Endothelial cell of umbilical vein (primary cell): ENCODE measurements around the gene DYNC1H1.

ENCODE experiments used
- POLR2A ChIP-seq: IDR thresholded peaks from 2 replicates; pipeline ENCODE4 v1.6.1; 2012; ENCODE audit warnings: low read depth, mild to moderate bottlenecking, control low read depth, low read length
- TF ChIP-seq, protein P1 (sequence below), 2 donors: IDR thresholded peaks; 1 replicate in 1 of 2; 2 replicates in 1 of 2; pipeline ENCODE4 v1.5.1; 2011; ENCODE audit warnings: low read length in 2 of 2, mild to moderate bottlenecking in 2 of 2, moderate library complexity in 2 of 2, control low read depth in 1 of 2, inconsistent platforms in 1 of 2, low read depth in 1 of 2; ENCODE audit not compliant: insufficient read depth in 1 of 2; ENCODE audit errors: extremely low read depth in 1 of 2
- TF ChIP-seq, protein P2 (sequence below): IDR thresholded peaks from 2 replicates; pipeline ENCODE4 v1.6.1; 2011; ENCODE audit not compliant: insufficient read depth, insufficient read length

DNA sequence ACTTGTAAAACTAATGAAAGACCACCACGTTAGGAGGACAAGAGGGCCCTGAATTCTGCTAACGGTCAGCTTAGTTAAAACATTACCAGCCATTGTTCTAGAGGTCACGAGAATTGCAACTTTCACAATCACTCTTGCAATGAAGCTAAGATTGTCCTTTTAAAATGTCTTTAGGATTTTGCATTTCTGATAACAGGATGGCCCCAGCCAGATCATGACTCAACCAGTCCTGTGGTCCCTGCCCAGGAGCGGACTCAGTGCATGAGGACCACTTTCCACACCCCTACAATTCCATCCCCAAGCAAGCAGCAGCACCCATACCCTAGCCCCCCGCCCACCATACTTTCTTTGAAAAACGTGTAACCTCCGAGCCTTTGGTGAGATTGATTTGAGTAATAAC is 93.8 kb downstream of the DYNC1H1 start:
- TF ChIP-seq, protein P1, sequence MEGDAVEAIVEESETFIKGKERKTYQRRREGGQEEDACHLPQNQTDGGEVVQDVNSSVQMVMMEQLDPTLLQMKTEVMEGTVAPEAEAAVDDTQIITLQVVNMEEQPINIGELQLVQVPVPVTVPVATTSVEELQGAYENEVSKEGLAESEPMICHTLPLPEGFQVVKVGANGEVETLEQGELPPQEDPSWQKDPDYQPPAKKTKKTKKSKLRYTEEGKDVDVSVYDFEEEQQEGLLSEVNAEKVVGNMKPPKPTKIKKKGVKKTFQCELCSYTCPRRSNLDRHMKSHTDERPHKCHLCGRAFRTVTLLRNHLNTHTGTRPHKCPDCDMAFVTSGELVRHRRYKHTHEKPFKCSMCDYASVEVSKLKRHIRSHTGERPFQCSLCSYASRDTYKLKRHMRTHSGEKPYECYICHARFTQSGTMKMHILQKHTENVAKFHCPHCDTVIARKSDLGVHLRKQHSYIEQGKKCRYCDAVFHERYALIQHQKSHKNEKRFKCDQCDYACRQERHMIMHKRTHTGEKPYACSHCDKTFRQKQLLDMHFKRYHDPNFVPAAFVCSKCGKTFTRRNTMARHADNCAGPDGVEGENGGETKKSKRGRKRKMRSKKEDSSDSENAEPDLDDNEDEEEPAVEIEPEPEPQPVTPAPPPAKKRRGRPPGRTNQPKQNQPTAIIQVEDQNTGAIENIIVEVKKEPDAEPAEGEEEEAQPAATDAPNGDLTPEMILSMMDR (IDR thresholded peaks at IDR 0.05; ENCODE audit: extremely low read depth in 1 of 2, insufficient read depth in 1 of 2, low read depth in 1 of 2, low read length in 2 of 2), result no peak
- TF ChIP-seq POLR2A, result no peak
- TF ChIP-seq, protein P2, sequence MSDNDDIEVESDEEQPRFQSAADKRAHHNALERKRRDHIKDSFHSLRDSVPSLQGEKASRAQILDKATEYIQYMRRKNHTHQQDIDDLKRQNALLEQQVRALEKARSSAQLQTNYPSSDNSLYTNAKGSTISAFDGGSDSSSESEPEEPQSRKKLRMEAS, result no peak
